ENCODE results near the gene RUBCN.
"Not testable (repeated sequence)": the region's sequence is repeated elsewhere in the genome, so short reads cannot be mapped to it uniquely, and the experiment has no call there.

Gene RUBCN

GRCh38 chr3:197682713-197683112 is 54.0 kb downstream of the RUBCN start:
- no peak for FAIRE-seq

- FAIRE-seq = no peak
Observed at GRCh38 chr3:197680955-197681521, 55.7 kb downstream of the RUBCN start.

- FAIRE-seq = no peak
Observed at GRCh38 chr3:197675951-197676350, 60.8 kb downstream of the RUBCN start.

GRCh38 chr3:197675563-197675860 is 61.2 kb downstream of the RUBCN start:
- no peak for FAIRE-seq

- FAIRE-seq = no peak
Observed at GRCh38 chr3:197674741-197675562, 61.8 kb downstream of the RUBCN start.

GRCh38 chr3:197673170-197673569 is 63.5 kb downstream of the RUBCN start:
- FAIRE-seq = no peak

- FAIRE-seq = no peak
Observed at GRCh38 chr3:197670361-197670760, 66.3 kb downstream of the RUBCN start.

GRCh38 chr3:197667968-197668367 is 68.7 kb downstream of the RUBCN start:
- FAIRE-seq = no peak

GRCh38 chr3:197667293-197667692 is 69.4 kb downstream of the RUBCN start:
- FAIRE-seq = not testable (repeated sequence)

- FAIRE-seq = not testable (repeated sequence)
Observed at GRCh38 chr3:197666221-197666842, 70.4 kb downstream of the RUBCN start.

GRCh38 chr3:197665549-197665948 is 71.2 kb downstream of the RUBCN start:
- not testable (repeated sequence) for FAIRE-seq

- FAIRE-seq = not testable (repeated sequence)
Observed at GRCh38 chr3:197665142-197665491, 71.6 kb downstream of the RUBCN start.

- FAIRE-seq = not testable (repeated sequence)
Observed at GRCh38 chr3:197664414-197665141, 72.1 kb downstream of the RUBCN start.

GRCh38 chr3:197663367-197664140 is 73.2 kb downstream of the RUBCN start:
- FAIRE-seq = not testable (repeated sequence)

GRCh38 chr3:197662352-197662751 is 74.4 kb downstream of the RUBCN start:
- FAIRE-seq = not testable (repeated sequence)

GRCh38 chr3:197661874-197662273 is 74.8 kb downstream of the RUBCN start:
- not testable (repeated sequence) for FAIRE-seq

- not testable (repeated sequence) for FAIRE-seq
Observed at GRCh38 chr3:197661234-197661834, 75.4 kb downstream of the RUBCN start.

- not testable (repeated sequence) for FAIRE-seq
Observed at GRCh38 chr3:197659701-197660100, 77.0 kb downstream of the RUBCN start.

GRCh38 chr3:197659144-197659543 is 77.6 kb downstream of the RUBCN start:
- not testable (repeated sequence) for FAIRE-seq

- FAIRE-seq = not testable (repeated sequence)
Observed at GRCh38 chr3:197658706-197659105, 78.0 kb downstream of the RUBCN start.

- FAIRE-seq = not testable (repeated sequence)
Observed at GRCh38 chr3:197657541-197658292, 79.0 kb downstream of the RUBCN start.
